Skeletal muscle satellite cell (primary cell): ENCODE measurements around the gene NET1.

ENCODE experiments used
- H3K27me3 ChIP-seq: 2 replicates; pipeline ENCODE4 v1.7.0; 2013; ENCODE audit warnings: low read length; ENCODE audit not compliant: control insufficient read depth, insufficient read depth
- H3K36me3 ChIP-seq: 2 replicates; pipeline ENCODE4 v1.7.0; 2013; ENCODE audit warnings: mild to moderate bottlenecking, control low read depth, low read length; ENCODE audit not compliant: insufficient read depth
- H3K4me1 ChIP-seq: 2 replicates; pipeline ENCODE4 v1.7.0; 2013; ENCODE audit warnings: low read length; ENCODE audit not compliant: control insufficient read depth, insufficient read depth
- H3K4me2 ChIP-seq: 2 replicates; pipeline ENCODE4 v1.7.0; 2013; ENCODE audit warnings: mild to moderate bottlenecking, low read length
- H3K4me3 ChIP-seq: 2 replicates; pipeline ENCODE4 v1.7.0; 2013; ENCODE audit warnings: low read length
- H3K9ac ChIP-seq: 2 replicates; pipeline ENCODE4 v1.7.0; 2013; ENCODE audit warnings: mild to moderate bottlenecking, low read depth, low read length, moderate library complexity
- H3K9me3 ChIP-seq: replicated peaks from 2 replicates; pipeline ENCODE4 v1.7.0; 2013; ENCODE audit warnings: mild to moderate bottlenecking, control low read depth, low read length

NET1 gene

DNA sequence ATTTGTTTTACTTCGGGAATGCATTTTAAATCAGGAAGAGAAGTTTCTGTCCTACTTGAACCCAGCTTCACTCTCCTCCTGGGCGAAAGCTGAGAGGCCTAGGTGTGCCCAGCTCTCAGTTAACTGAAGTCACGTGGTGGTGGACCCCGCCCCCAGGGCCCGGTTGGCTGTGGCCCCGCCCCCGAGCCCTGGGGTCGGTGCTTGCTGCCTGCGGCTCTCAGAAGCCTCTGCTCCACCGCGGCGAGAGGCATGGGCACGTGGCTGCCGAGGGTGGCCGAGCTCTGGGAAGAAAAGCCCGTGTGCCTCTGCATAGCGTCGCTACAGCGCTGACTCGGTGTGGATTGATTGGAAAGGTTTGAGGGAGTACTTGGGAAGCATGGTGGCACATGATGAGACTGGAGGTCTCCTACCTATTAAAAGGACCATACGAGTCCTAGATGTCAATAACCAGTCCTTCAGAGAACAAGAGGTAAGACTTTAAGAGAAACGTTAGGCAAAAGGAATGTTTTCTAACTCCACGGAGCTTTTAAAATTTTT, 34.1 kb downstream of the NET1 start:
- peak overlapping the region; percentile 84 for H3K9ac ChIP-seq

GRCh38 chr10:5447056-5447455, 34.7 kb downstream of the NET1 start:
- Histone ChIP-seq H3K27me3 (no peaks in the 10 kb centered on the region), H3K4me2 (peak overlapping the region; percentile 81), H3K9ac (peak overlapping the region; percentile 84), H3K4me1 (peaks cover 27% of the 10 kb centered on the region), H3K9me3 (no peaks in the 10 kb centered on the region), H3K36me3 (peaks cover under 1% of the 10 kb centered on the region), H3K4me3 (peak overlapping the region; percentile 75)

More for the DNA sequence above, 34.1 kb downstream of the NET1 start:
- no peaks in the 10 kb centered on the region for H3K9me3 ChIP-seq
- H3K4me2 ChIP-seq: peak overlapping the region; percentile 81
- peak overlapping the region; percentile 75 for H3K4me3 ChIP-seq
- no peaks in the 10 kb centered on the region for H3K27me3 ChIP-seq
- H3K4me1 ChIP-seq: peaks cover 27% of the 10 kb centered on the region
- no peaks in the 10 kb centered on the region for H3K36me3 ChIP-seq

DNA sequence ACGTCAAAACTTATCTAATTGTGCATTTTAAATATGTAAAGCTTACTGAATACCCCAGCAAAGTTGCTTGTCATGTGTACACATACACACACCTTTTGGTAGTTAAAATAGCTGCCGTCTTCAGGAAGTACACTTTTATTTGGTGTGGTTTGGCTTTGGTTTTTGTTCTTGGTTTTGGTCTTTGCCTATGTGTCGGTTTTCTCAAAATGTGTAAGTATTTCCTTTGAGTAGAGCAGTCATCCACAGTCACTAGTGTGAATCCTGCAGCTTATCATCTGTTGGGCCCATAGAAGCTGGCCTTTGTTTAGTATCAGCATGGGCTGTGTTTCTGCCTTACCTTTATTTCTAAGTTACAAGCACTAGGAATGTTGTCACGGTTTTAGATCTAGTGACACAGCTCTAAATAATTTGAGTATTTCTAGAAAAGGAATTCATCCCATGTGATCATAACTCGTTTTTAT, 35.3 kb downstream of the NET1 start:
- H3K9me3 ChIP-seq: no peaks in the 10 kb centered on the region
- H3K4me1 ChIP-seq: peaks cover 27% of the 10 kb centered on the region
- H3K36me3 ChIP-seq: peaks cover 7% of the 10 kb centered on the region
- H3K9ac ChIP-seq: peak overlapping the region; percentile 84
- peak overlapping the region; percentile 81 for H3K4me2 ChIP-seq
- peak overlapping the region; percentile 75 for H3K4me3 ChIP-seq
- H3K27me3 ChIP-seq: no peaks in the 10 kb centered on the region

- H3K9me3 ChIP-seq: no peaks in the 10 kb centered on the region
- no peaks in the 10 kb centered on the region for H3K27me3 ChIP-seq
- H3K4me1 ChIP-seq: peaks cover 27% of the 10 kb centered on the region
- H3K4me3 ChIP-seq: peak overlapping the region; percentile 75
- H3K4me2 ChIP-seq: peak overlapping the region; percentile 81
- peaks cover 14% of the 10 kb centered on the region for H3K36me3 ChIP-seq
- H3K9ac ChIP-seq: peak overlapping the region; percentile 84
These were observed 36.1 kb downstream of the NET1 start for GRCh38 chr10:5448333-5449001.

GRCh38 chr10:5449227-5449626, 36.9 kb downstream of the NET1 start:
- Histone ChIP-seq H3K9ac (peak overlapping the region; percentile 84), H3K4me2 (peak overlapping the region; percentile 81), H3K4me3 (peak overlapping the region; percentile 75), H3K4me1 (peaks cover 27% of the 10 kb centered on the region), H3K27me3 (no peaks in the 10 kb centered on the region), H3K9me3 (no peaks in the 10 kb centered on the region), H3K36me3 (peaks cover 22% of the 10 kb centered on the region)

GRCh38 chr10:5449823-5450222, 37.5 kb downstream of the NET1 start:
- H3K9me3 ChIP-seq: no peaks in the 10 kb centered on the region
- peak overlapping the region; percentile 81 for H3K4me2 ChIP-seq
- peaks cover 28% of the 10 kb centered on the region for H3K36me3 ChIP-seq
- peaks cover 27% of the 10 kb centered on the region for H3K4me1 ChIP-seq
- peak overlapping the region; percentile 84 for H3K9ac ChIP-seq
- H3K4me3 ChIP-seq: peak overlapping the region; percentile 75
- no peaks in the 10 kb centered on the region for H3K27me3 ChIP-seq

DNA sequence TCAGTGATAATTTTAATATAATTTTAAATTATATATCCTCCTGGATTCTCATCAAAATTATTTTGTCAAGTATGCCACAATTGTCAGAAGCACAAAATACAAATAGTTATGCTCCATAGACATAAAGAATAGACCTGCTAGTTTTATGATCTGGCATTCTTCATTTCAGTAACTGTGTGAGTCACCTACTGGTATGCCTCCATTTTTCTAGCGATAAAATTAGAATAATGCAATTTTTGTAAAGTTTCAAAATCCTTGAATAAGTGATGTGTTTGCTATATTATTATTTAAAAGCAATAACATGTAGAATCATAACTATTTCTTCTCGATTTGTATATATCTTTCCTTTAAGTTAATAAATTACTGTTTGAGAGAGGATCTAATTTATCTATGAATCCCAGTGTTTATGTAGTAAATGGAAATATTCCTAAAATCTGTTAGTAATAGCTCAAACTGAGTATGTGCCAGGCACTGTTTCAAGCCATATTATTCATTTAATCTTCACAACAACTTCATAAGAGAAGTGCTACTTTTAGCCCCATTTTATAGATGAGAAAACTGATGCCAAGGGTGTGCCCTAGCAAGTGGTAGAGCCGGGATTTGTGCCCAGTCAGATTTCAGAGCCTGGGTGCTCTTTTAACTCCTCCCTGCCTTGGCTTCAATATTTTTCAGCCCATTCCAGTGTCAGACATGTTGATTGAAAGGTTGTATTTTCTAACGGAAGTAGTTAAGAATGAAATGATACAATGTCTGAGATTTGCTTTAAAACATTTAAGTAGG, 38.4 kb downstream of the NET1 start:
- peak overlapping the region; percentile 84 for H3K9ac ChIP-seq
- H3K9me3 ChIP-seq: no peaks in the 10 kb centered on the region
- peaks cover 37% of the 10 kb centered on the region for H3K36me3 ChIP-seq
- no peaks in the 10 kb centered on the region for H3K27me3 ChIP-seq
- H3K4me1 ChIP-seq: peaks cover 27% of the 10 kb centered on the region
- no peak overlapping the region for H3K4me3 ChIP-seq
- no peak overlapping the region for H3K4me2 ChIP-seq

DNA sequence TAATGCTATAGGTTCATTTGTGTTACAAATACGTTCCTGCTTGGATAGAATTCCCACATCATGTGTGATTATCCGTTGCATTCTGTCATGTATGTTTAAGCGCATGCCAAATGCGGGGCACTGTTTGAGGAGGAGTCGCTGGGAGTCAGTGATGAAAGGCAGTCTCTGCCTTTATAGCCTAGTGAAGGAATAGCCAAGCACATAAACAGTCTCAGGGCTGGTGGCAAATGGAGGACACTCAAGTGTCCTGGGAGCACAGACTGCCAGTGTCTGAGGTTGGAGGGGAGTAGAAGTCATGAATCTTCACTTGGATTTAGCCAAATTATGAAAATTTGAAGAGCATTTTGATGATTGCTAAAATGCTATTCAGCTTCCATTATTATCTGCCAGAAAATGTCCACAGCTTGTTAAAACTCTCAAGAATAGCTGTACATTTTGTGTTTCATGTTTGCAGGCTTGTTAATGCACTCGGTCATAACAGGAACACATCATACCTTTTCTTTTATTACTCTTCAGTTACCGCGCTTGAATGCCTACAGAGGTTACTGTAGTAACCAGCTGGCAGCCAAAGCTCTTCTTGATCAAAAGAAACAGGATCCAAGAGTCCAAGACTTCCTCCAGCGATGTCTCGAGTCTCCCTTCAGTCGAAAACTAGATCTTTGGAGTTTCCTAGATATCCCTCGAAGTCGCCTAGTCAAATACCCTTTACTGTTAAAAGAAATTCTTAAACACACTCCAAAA, 41.6 kb downstream of the NET1 start:
- Histone ChIP-seq H3K36me3 (peaks cover 60% of the 10 kb centered on the region), H3K4me2 (no peak overlapping the region), H3K4me1 (peaks cover 15% of the 10 kb centered on the region), H3K9me3 (no peaks in the 10 kb centered on the region), H3K9ac (no peak overlapping the region), H3K4me3 (no peak overlapping the region), H3K27me3 (no peaks in the 10 kb centered on the region)

- no peaks in the 10 kb centered on the region for H3K27me3 ChIP-seq
- H3K36me3 ChIP-seq: peaks cover 75% of the 10 kb centered on the region
- no peaks in the 10 kb centered on the region for H3K9me3 ChIP-seq
- no peak overlapping the region for H3K4me3 ChIP-seq
- peaks cover 3% of the 10 kb centered on the region for H3K4me1 ChIP-seq
- no peak overlapping the region for H3K4me2 ChIP-seq
- no peak overlapping the region for H3K9ac ChIP-seq
These were observed 44.2 kb downstream of the NET1 start for GRCh38 chr10:5456563-5456962.

- no peak overlapping the region for H3K9ac ChIP-seq
- H3K9me3 ChIP-seq: no peaks in the 10 kb centered on the region
- H3K36me3 ChIP-seq: peaks cover 68% of the 10 kb centered on the region
- H3K4me3 ChIP-seq: no peak overlapping the region
- no peaks in the 10 kb centered on the region for H3K27me3 ChIP-seq
- H3K4me1 ChIP-seq: peaks cover 15% of the 10 kb centered on the region
- no peak overlapping the region for H3K4me2 ChIP-seq
These were observed 45.4 kb downstream of the NET1 start for GRCh38 chr10:5457741-5458140.

DNA sequence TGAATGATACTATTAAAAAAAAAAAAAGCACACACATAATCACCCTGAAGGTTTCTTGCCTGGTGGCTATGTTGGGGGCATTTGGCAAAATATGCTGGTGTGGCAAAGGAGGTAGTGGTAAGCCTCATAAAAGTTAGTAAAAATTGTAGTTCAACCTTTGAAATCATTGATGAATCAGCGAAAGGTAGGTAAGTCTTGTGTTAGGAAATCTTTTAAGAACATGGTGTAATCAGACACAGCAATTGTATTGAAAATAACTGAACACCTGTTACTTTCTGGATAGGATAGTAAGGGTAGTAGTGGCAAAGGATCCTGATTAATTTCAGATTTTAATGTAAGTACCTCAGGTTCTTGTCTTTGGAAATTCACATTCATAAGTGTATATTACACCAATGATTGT, 46.1 kb downstream of the NET1 start:
- Histone ChIP-seq H3K9ac (no peak overlapping the region), H3K4me2 (no peak overlapping the region), H3K27me3 (no peaks in the 10 kb centered on the region), H3K4me1 (peaks cover 15% of the 10 kb centered on the region), H3K9me3 (no peaks in the 10 kb centered on the region), H3K36me3 (peaks cover 61% of the 10 kb centered on the region), H3K4me3 (no peak overlapping the region)
